GM19452 (cell line): Measurements from ENCODE around the gene TMEM191C.
A peak's percentile ranks its signal among the peaks of the same experiment; 100 is the strongest.
"Not testable (repeated sequence)": the region's sequence is repeated elsewhere in the genome, so short reads cannot be mapped to it uniquely, and the experiment has no call there.

Experiments
- ATAC-seq: cut with Tn5 transposase; IDR thresholded peaks from one replicate; pipeline ENCODE4 v1.9.1; 2021; ENCODE audit not compliant: unreplicated experiment

The TMEM191C gene

GRCh38 chr22:21467337-21468193, at the start of gene TMEM191C:
TSS of gene TMEM191C (plus strand) at chr22:21467387. CDS start at chr22:21467460, 73 bp downstream.
- ATAC-seq = not testable (repeated sequence)

- ATAC-seq = peak; percentile 34
Observed at GRCh38 chr22:21417853-21418252, 49.3 kb upstream of the TMEM191C start.

- ATAC-seq = not testable (repeated sequence)
Observed at GRCh38 chr22:21418974-21419638, 48.1 kb upstream of the TMEM191C start.

- ATAC-seq = not testable (repeated sequence)
Observed at GRCh38 chr22:21420180-21420763, 46.9 kb upstream of the TMEM191C start.

- ATAC-seq = not testable (repeated sequence)
Observed at GRCh38 chr22:21424084-21424709, 43.0 kb upstream of the TMEM191C start.

- not testable (repeated sequence) for ATAC-seq
Observed at GRCh38 chr22:21434378-21435233, 32.6 kb upstream of the TMEM191C start.

- ATAC-seq = not testable (repeated sequence)
Observed at GRCh38 chr22:21435998-21436810, 31.0 kb upstream of the TMEM191C start.

GRCh38 chr22:21438013-21438412, 29.2 kb upstream of the TMEM191C start:
- not testable (repeated sequence) for ATAC-seq

GRCh38 chr22:21440018-21440636, 27.1 kb upstream of the TMEM191C start:
- not testable (repeated sequence) for ATAC-seq

GRCh38 chr22:21440676-21441075, 26.5 kb upstream of the TMEM191C start:
- not testable (repeated sequence) for ATAC-seq

GRCh38 chr22:21441170-21441569, 26.0 kb upstream of the TMEM191C start:
- not testable (repeated sequence) for ATAC-seq

GRCh38 chr22:21442123-21442522, 25.1 kb upstream of the TMEM191C start:
- not testable (repeated sequence) for ATAC-seq

GRCh38 chr22:21442646-21443045, 24.5 kb upstream of the TMEM191C start:
- not testable (repeated sequence) for ATAC-seq

GRCh38 chr22:21443057-21443734, 24.0 kb upstream of the TMEM191C start:
- no peak for ATAC-seq

GRCh38 chr22:21443735-21444421, 23.3 kb upstream of the TMEM191C start:
- no peak for ATAC-seq

- no peak for ATAC-seq
Observed at GRCh38 chr22:21444701-21445436, 22.3 kb upstream of the TMEM191C start.
